Measurements from ENCODE around the gene RAP1A.

RAP1A gene

DNA sequence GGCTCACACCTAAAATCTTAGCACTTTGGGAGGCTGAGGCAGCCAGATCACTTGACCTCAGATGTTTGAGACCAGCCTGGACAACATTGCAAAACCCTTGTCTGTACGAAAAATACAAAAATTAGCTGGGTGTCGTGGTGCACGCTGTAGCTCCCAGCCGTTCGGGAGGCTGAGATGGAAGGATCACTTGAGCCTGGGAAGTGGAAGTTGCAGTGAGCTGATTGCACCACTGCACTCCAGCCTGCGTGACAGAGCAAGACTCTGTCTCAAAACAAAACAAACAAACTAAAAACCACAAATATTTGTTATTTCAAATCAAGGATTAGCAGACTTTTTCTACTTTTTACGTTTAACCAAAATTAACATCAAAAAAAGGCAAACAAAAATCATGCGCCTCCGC lies 88.3 kb downstream of the RAP1A start:
- no peak for DNase-seq (ENCODE audit: extremely low read depth in 1 of 2, low read depth in 1 of 2)

DNA sequence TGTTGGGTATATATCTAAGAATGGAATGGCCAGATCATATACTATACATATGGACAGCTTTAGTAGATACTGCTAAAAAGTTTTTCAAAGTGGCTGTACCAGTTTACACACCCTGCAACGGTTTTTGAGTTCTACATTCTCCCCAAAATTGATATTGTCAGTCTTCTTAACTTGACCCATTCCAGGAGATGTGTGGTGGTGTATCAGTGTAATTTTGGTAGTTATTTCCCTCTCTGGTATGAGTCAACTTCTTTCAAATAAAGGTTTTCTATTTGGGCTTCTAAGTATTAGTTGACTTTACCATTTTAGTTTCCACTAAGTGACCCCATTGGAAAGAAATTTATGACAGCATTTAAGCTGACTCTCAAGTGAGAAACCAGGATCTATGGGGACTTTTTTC lies 90.4 kb downstream of the RAP1A start:
- no peak for DNase-seq (ENCODE audit: extremely low read depth in 1 of 2, low read depth in 1 of 2)

DNA sequence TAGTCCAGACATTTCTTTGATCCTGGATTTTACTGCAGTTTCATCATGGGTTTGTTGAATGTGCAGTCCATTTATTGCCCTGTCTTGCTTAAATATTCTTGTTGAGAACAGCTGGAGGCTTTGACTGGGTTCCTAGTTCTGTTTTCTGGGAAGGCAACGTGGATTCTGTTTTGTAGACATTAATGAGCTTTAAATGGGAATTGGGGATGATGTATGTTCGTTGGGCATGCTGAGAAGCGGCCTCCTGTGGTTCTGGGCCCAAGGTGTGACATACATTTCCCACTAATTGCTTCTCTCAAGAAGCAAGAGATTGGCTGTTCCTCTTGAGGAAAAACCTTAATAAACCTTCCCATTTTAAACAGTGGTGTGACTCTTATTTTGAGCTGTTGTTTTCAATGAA lies 96.7 kb downstream of the RAP1A start:
- no peak for DNase-seq (ENCODE audit: extremely low read depth in 1 of 2, low read depth in 1 of 2)

DNA sequence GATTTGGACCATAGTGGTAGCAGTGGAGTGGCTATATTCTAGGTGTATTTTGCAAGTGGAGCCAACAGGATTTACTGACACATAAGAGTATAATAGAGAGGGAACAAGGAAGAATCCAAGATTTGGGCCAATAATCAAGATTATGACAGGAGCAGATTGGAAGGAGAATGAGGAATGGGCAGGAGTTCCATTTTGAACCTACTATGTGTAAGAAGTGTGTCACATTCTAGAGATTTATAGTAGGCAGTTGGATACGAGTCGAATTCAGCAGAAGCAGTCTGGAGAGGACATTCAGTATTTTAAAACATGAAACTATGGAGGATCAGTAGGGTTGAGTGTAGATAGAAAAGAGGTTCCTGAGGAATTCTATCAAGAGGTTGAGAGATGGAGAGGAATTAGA lies 97.9 kb downstream of the RAP1A start:
- no peak for DNase-seq (ENCODE audit: extremely low read depth in 1 of 2, low read depth in 1 of 2)

DNA sequence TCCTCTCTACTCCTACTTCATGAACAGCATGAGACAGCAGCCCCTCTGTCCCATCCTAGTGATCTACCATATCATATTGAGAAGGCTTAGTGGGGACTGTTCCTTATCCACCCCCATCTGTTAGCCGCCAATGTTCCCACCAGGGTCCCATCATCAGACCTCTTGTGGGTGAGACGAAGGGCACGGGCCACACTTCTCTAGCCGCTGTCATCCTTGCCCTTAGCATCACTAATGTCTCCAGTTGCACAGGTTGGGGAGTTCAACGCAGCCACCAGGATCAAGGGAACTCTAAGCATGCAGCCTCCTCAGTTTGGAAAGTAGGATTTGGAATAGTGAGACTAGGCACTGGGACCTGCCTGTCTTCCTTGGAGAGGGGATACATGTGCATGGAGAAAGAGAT lies 99.5 kb downstream of the RAP1A start:
- DNase-seq (ENCODE audit: extremely low read depth in 1 of 2, low read depth in 1 of 2), result no peak

GRCh38 chr1:111719674-111720132 lies 100.1 kb downstream of the RAP1A start:
- no peak for DNase-seq (ENCODE audit: extremely low read depth in 1 of 2, low read depth in 1 of 2)

DNA sequence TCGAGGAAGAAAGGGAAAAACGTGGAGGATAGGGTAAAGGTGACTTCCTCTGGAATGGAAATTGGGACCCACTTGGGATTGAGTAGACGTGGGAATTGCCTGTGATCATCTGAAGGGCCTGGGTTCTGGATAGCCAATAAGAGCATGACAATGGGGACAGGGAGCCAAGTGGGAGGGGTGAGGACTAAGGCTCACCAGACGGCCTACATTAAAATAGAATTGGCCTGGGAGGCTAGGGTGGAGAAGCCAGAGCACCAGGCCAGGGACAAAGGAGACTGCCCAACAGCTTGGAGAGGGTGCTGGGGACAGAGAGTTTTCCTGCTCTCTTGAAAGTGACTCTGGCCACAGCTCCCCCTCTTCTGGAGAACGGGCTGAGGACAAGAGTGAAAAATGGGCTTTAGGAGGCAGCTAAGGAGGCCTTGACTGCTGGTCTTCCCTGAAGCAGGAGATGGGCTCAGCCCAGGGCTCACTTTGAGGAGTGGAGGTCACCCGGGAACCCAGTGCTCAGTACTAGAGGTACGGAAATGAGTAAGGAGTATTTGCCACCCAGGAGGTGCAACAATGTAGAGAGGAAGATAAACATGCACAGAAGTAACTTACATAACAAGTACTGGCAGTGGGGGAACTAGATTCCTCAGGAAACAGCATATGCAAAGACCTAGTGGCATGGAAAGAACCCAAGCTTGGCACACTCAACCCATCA lies 100.8 kb downstream of the RAP1A start:
- DNase-seq (ENCODE audit: extremely low read depth in 1 of 2, low read depth in 1 of 2), result no peak

DNA sequence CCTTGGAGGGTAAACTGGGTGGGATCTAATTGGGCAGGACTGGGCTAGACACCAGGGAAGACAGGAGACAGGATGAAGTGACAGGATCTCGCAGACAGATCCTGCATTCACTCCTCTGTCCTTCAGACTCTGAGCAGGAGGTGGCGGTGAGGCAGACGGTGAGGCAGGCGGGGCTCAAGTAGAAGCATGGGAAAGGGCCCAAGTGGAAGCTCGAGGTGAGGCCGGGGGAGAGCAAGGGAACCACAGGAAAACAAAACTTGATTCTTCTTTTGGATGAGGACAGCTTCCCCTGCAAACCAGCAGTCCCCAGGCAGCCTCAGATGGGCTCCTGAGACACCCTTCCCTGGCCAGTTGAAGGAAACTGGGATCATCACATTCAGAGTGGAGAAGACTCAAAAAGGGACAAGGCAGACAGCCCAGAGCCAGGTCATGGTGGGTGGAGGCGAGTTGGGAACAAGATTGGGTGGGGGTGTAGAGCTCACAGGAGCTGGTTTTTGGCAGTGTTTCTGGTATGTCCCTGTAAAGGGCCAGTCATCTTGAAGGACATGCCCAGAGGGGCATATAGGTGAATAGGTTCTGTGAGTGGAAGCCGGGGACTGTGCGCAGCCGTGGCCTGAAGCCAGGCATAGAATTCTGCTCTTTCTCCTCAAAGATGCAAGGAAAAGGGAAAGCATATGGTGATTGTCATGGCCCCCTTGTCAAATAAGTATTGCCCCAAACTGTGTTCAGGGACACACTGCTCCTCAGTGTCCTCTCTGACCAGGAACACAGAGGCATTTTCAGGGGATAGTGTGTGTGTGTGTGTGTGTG lies 101.6 kb downstream of the RAP1A start:
- DNase-seq (ENCODE audit: extremely low read depth in 1 of 2, low read depth in 1 of 2), result no peak

GRCh38 chr1:111723091-111723806 lies 103.7 kb downstream of the RAP1A start:
- no peak for DNase-seq (ENCODE audit: extremely low read depth in 1 of 2, low read depth in 1 of 2)

DNA sequence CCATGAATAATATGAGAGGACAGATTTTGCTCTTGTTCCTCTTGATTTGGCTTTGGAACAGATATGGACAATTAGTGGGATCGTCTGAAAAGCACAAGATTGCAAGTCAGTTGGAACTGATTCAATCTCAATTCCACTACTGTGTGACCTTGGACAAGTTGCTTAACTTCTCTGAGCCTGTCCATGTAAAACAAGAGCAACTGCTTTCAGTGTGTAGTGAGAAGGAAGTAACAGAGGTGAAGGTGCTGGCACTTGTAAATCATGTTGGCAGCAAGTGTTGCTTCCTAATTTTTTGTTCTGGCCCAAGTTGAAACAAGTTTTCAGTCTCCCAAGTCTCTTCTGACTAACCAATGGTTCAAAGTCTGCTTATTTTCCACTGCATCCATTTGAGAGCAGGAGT lies 104.3 kb downstream of the RAP1A start:
- no peak for DNase-seq (ENCODE audit: extremely low read depth in 1 of 2, low read depth in 1 of 2)

DNA sequence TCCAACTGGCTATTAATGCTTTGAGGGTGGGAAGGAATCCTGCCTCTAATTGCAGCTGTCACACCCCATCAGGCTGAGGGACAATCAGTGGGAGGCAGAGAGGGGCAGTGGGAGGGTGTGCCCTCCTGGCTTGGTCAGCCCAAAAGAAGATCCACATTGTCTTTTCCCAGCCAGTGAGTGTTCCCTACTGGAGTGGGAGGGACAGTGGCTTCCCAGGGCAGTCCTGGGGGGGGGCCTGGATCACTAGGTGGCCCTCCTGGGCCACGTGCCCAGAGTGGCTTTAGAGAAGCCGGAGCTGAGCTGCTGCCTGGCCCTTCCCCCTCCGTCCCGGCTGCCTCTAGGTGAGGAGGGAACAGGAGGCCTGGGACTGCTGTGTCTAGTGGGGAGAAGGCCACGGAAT lies 105.6 kb downstream of the RAP1A start:
- no peak for DNase-seq (ENCODE audit: extremely low read depth in 1 of 2, low read depth in 1 of 2)

DNA sequence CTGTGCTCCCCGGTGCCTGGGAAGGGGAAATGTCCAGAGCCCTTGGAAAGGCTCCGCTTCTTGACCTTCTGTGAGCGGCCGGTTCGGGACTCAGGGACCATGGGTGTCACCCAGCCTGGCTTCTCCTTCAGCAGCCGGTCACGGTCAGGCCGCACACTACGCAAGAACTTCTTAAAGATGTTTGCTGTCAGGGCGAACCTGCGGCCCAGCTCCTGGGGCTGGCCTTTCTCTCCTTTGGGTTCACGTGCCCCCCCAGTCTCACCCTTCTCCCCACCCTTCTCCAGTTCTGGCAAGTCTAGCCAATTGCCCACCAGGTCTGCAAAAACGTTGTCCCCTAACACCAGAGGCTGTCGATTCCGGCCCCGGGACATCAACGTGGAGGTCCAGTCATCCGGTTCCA lies 107.5 kb downstream of the RAP1A start:
- no peak for DNase-seq (ENCODE audit: extremely low read depth in 1 of 2, low read depth in 1 of 2)

- no peak for DNase-seq (ENCODE audit: extremely low read depth in 1 of 2, low read depth in 1 of 2)
Measured at GRCh38 chr1:111729271-111729921, 109.8 kb downstream of the RAP1A start.

GRCh38 chr1:111729946-111730681 lies 110.5 kb downstream of the RAP1A start:
- no peak for DNase-seq (ENCODE audit: extremely low read depth in 1 of 2, low read depth in 1 of 2)

- no peak for DNase-seq (ENCODE audit: extremely low read depth in 1 of 2, low read depth in 1 of 2)
Measured at GRCh38 chr1:111730706-111731105, 111.1 kb downstream of the RAP1A start.

- DNase-seq (ENCODE audit: extremely low read depth in 1 of 2, low read depth in 1 of 2), result no peak
Measured at GRCh38 chr1:111731956-111732355, 112.4 kb downstream of the RAP1A start.

DNA sequence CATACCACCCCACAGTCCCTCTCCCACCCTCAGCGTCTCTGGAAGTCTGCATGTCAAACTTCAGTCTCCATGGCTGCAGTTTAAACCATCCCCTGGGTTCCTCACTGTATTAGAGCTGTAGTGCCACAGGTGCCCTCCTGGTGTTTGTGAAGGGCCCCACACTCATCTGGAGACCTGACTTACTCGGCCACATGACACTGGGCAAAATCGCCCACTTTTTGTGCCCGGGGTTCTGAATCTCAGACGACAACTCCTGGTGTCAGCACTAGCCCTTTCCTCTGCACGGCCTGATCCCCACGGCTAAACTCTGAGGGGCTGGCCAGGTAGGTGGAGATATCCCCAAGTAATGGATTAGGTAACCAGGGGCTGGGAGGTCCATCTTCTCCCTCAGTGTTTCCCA lies 113.1 kb downstream of the RAP1A start:
- DNase-seq (ENCODE audit: extremely low read depth in 1 of 2, low read depth in 1 of 2), result no peak

DNA sequence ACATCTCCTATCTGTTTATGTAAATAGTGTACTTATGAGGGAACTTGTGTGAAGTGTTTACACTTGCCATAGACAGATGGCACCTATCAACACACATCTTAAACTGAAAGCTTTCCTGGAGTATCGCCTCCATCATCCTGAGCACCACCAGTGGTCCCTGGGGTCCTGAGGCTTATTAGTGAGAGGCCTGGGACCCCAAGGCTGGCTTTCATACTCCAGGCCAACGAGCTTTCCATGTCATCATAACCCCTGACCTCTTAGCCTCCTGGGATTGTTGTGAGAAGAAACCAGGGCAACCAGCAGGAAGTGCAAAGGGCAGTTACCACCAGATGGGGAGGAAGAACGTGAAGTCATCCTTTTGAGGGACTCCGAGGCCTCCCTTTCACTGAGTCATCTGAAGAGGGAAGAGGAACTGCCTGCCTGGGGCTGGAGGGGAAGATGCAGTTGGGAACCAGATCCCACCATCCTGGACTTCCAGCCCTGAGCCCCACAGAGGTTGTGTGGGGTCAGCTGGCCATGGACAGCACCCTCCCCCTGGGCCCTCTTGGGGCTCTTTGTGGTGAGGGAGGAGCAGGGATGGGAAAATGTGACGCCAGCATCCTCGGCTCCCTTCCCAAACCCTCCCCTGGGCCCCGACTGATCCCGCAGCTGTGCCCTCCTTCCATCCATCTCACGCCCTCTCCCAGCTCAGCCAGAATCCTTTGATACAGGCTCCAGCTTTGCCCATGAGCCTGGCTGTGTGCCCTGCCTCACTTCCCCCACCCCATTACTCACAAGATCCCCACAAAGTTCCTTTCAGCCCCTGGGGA lies 113.8 kb downstream of the RAP1A start:
- no peak for DNase-seq (ENCODE audit: extremely low read depth in 1 of 2, low read depth in 1 of 2)

- DNase-seq (ENCODE audit: extremely low read depth in 1 of 2, low read depth in 1 of 2), result no peak
Measured at GRCh38 chr1:111733992-111734341, 114.4 kb downstream of the RAP1A start.

- no peak for DNase-seq (ENCODE audit: extremely low read depth in 1 of 2, low read depth in 1 of 2)
Measured at GRCh38 chr1:111734426-111734825, 114.8 kb downstream of the RAP1A start.
